GM04504 (cell line): Measurements from ENCODE around the gene GLCE.

Experiments used
- DNase-seq: peaks from one replicate; pipeline ENCODE4 v3.0.0-alpha.2; 2012; ENCODE audit warnings: low read depth

GLCE gene

GRCh38 chr15:69160141-69160993 lies at the start of gene GLCE:
Gene GLCE (plus strand): TSS chr15:69160635. CDS start chr15:69255807, 95,172 bp downstream.
- peak; percentile 93 for DNase-seq

DNA sequence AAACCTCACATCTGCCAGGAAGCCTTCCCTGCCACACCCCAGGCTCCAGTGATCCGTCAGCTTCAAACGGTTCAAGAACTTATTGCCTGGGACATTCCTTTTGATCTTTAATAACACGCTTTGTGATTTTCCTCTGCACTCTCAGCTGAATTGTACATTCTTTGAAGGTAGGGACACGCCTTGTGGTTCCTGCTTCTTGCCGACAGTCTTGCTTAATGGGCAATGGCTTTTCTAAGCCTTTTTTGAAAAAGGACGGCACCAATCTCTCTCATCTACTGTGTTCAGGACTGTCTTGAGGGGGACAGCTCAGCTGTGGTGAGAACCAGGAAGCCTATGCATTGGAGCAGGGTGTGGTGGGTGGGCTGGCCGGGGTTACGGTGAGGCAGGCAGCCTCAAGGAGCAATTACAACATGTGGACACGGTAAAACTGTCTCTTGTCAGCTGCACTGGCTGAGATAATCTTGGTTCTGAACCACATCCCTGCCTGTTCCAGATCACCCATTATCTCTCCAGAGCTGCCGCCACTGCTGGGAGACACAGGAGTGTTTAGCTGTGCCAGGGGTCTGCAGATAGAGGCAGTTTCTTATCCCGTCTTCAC lies 46.0 kb upstream of the GLCE start:
- DNase-seq: no peak

- no peak for DNase-seq
These were observed 45.4 kb upstream of the GLCE start for GRCh38 chr15:69115031-69115430.

- DNase-seq: no peak
These were observed 44.0 kb upstream of the GLCE start for GRCh38 chr15:69116391-69116790.

GRCh38 chr15:69117431-69117871 lies 43.0 kb upstream of the GLCE start:
- no peak for DNase-seq

DNA sequence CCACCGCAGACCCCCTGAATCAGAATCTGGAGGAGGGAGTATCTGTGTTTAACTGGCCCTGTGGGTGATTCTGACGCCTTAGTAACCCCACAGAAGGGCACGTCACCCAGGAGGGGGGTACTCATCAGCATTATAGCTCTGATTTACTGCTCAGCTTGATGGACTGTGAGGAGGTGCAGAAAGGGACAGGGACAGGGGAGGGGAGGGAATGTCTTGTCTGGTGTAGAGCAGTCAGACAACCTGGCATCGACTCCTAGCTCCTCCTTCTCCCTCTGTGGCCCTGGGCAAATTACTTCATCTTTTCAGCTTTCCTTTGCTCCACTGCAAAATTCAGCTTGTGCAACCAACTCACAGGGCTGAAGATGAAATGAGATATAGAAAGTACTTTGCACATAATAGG lies 42.3 kb upstream of the GLCE start:
- DNase-seq: no peak

- DNase-seq: no peak
These were observed 41.4 kb upstream of the GLCE start for GRCh38 chr15:69119001-69119400.

- no peak for DNase-seq
These were observed 40.6 kb upstream of the GLCE start for GRCh38 chr15:69119683-69120395.

DNA sequence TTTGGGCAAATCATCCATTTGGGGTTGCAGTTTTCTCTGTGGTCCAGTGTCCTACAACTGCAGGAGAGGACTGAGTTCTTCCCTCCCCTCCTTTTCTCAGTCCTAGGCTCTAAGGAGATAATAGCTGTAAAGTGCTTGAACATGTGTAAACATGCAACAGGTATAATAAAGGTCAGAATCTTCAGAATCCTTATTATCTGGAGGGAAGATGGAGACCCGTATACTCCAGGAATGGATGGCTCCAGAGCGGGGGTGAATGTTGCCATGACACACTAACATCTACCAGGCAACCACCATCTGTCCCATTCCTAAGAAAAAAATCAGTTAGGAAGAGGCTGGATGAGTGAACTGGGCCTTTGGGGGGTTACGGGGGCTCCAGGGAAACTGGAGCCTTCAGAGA lies 39.7 kb upstream of the GLCE start:
- no peak for DNase-seq

- DNase-seq: no peak
These were observed 39.1 kb upstream of the GLCE start for GRCh38 chr15:69121198-69121828.

DNA sequence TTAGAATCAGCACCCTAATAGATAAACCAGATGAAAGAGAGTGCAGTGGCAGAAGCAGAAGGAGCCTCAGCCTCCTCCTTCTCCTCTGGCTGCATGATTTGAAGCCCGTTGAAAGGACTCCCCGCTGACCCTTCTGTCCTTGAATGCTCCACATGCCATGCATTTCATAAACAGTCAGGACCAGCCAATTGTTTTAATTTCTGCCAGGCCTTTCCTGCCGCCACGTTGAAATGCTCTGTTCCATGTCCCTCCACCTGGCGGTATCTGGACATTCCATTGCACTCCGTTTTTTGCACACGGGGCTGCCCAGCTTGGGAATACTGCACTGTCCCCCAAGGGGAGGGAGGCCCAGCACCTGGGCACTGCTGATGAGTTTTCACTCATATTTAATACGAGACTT lies 35.2 kb upstream of the GLCE start:
- DNase-seq: no peak

DNA sequence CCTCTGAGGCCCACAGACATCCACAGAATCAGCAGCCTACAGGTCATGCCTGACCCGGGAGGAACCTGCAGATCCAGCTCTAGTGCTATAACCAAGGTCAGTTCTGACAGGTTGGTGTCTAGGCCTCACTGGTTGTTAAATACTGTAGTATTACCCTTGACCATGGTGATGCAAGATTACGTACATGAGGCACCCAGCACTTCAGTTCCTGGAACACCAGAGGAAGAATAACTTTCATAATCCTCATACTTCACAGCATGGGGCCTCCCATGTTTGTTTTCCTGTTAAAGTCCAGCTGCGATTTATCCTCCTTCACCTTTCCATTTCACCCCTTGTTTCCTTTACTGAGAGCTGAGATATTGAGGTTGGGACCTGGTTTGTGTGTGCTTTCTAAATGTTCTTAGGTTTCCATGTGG lies 34.4 kb upstream of the GLCE start:
- no peak for DNase-seq

GRCh38 chr15:69127306-69127705 lies 33.1 kb upstream of the GLCE start:
- no peak for DNase-seq

- DNase-seq: peak; percentile 22
These were observed 31.6 kb upstream of the GLCE start for GRCh38 chr15:69128667-69129311.

DNA sequence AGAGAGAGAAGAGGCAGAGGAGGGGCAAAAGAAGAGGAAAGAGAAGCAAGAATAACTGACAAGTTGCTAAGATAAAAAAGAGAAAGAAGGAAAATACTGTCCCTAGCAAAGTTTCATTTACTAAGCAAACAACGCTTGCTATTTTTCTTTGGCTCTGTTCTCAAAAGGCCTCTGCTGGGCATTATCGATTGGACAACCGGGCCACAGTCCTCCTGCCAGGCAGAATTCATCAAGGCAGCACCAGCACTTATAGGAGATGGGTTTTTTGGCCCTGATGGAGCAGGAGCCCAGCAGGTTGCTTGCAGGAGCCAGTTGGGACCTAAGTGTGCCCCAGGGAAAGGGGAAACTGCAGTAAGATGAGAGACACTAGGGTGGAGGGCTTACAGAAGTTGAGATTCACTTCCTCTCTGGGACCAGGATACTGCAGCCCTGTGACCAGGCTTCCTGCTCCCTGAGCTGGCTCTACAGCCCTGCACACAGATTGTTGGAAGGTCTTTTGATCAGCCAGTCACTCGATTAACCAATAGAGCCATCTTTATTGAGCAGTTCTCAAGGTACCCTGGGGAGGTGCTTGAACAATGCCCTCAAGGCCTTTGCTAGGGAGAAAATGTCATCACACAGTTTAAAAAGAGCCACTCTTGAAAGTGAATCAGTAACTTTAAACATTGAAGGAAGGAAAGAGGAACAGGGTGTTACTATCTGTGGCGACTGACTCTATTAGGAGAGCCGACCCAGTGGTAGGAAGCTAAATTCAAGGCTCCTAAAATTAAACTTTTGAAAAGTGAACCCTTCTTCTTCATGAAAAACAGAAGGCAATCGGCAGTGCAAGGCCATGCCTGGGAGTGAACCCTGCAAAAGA lies 28.8 kb upstream of the GLCE start:
- DNase-seq: no peak

DNA sequence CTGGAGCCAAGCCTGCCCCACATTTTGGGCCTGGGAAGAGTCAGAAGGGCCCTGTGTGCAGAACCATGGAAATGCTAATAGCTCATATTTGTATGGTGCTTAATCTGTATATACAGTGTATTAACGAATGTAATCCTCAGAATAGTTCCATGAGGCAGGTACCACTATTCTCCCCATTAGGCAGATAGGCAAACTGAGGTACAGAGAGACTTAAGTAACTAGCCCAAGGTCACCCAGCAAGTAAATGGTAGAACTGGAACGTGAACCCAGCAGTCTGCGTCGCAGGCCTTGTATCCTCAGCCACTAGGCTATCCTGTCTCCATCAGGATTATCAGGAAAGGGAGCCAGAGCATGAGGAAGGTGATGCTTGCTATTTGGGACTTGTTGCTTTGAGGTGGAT lies 28.0 kb upstream of the GLCE start:
- no peak for DNase-seq

- DNase-seq: no peak
These were observed 27.2 kb upstream of the GLCE start for GRCh38 chr15:69132977-69133861.

- no peak for DNase-seq
These were observed 26.4 kb upstream of the GLCE start for GRCh38 chr15:69133862-69134519.

- DNase-seq: no peak
These were observed 25.6 kb upstream of the GLCE start for GRCh38 chr15:69134791-69135190.
